Loucy (cell line): ENCODE data around the gene XRCC5.

Experiments used
- H2AFZ ChIP-seq: fragments of 200-600 bp; sonication (generic); 2 replicates; pipeline ENCODE4 v1.6.0; 2016; ENCODE audit warnings: antibody characterized with exemption, mild to moderate bottlenecking, low read length, moderate library complexity
- H3F3A ChIP-seq: fragments of 200-600 bp; 2 replicates; pipeline ENCODE4 v1.6.0; 2016; ENCODE audit warnings: antibody characterized with exemption, low read depth, mild to moderate bottlenecking
- H3K27me3 ChIP-seq: fragments of 200-600 bp; sonication (generic); 2 replicates; pipeline ENCODE4 v1.6.1; 2014; ENCODE audit warnings: low read length, mild to moderate bottlenecking; ENCODE audit not compliant: insufficient read depth, poor library complexity, severe bottlenecking
- H3K36me3 ChIP-seq: fragments of 200-600 bp; sonication (generic); 2 replicates; pipeline ENCODE4 v1.6.1; 2016; ENCODE audit warnings: low read length; ENCODE audit not compliant: insufficient read depth
- H3K4me1 ChIP-seq: fragments of 200-600 bp; sonication (generic); 2 replicates; pipeline ENCODE4 v1.5.1; 2014; ENCODE audit warnings: low read length, mild to moderate bottlenecking; ENCODE audit not compliant: insufficient read depth, poor library complexity, severe bottlenecking
- H3K4me2 ChIP-seq: fragments of 200-600 bp; sonication (generic); 2 replicates; pipeline ENCODE4 v1.6.0; 2014; ENCODE audit warnings: antibody characterized with exemption, low read length, low read depth, mild to moderate bottlenecking; ENCODE audit not compliant: poor library complexity, severe bottlenecking
- H3K4me3 ChIP-seq: fragments of 200-600 bp; sonication (generic); 2 replicates; pipeline ENCODE4 v1.5.1; 2014; ENCODE audit warnings: low read length, mild to moderate bottlenecking, mixed read lengths; ENCODE audit not compliant: poor library complexity, severe bottlenecking
- H3K79me2 ChIP-seq: fragments of 200-600 bp; sonication (generic); 2 replicates; pipeline ENCODE4 v1.6.1; 2014; ENCODE audit warnings: low read length; ENCODE audit not compliant: insufficient read depth
- H3K9ac ChIP-seq: fragments of 200-600 bp; sonication (generic); 2 replicates; pipeline ENCODE4 v1.6.0; 2014; ENCODE audit warnings: mild to moderate bottlenecking, low read depth, low read length, moderate library complexity; ENCODE audit not compliant: poor library complexity, severe bottlenecking
- H3K9me2 ChIP-seq: fragments of 200-600 bp; sonication (generic); replicated peaks from 2 replicates; pipeline ENCODE4 v1.6.1; 2016; ENCODE audit warnings: low read depth, low read length, mixed read lengths
- H3K9me3 ChIP-seq: fragments of 200-600 bp; sonication (generic); 2 replicates; pipeline ENCODE4 v1.6.1; 2014; ENCODE audit warnings: mild to moderate bottlenecking, antibody characterized with exemption, low read length, low read depth; ENCODE audit not compliant: insufficient read depth
- H4K20me1 ChIP-seq: fragments of 200-600 bp; sonication (generic); 2 replicates; pipeline ENCODE4 v1.6.0; 2014; ENCODE audit warnings: antibody characterized with exemption, low read length, mild to moderate bottlenecking; ENCODE audit not compliant: insufficient read depth, poor library complexity, severe bottlenecking
- CTCF ChIP-seq: fragments of 200-600 bp; sonication (generic); conservative IDR thresholded peaks from 2 replicates; pipeline ENCODE4 v1.5.1; 2014; ENCODE audit warnings: mild to moderate bottlenecking, antibody characterized with exemption, low read length
- EZH2phosphoT487 ChIP-seq: fragments of 200-600 bp; IDR thresholded peaks from 2 replicates; pipeline ENCODE4 v1.6.1; 2018; ENCODE audit warnings: antibody characterized with exemption, mild to moderate bottlenecking, moderate library complexity, borderline replicate concordance

The XRCC5 gene

DNA sequence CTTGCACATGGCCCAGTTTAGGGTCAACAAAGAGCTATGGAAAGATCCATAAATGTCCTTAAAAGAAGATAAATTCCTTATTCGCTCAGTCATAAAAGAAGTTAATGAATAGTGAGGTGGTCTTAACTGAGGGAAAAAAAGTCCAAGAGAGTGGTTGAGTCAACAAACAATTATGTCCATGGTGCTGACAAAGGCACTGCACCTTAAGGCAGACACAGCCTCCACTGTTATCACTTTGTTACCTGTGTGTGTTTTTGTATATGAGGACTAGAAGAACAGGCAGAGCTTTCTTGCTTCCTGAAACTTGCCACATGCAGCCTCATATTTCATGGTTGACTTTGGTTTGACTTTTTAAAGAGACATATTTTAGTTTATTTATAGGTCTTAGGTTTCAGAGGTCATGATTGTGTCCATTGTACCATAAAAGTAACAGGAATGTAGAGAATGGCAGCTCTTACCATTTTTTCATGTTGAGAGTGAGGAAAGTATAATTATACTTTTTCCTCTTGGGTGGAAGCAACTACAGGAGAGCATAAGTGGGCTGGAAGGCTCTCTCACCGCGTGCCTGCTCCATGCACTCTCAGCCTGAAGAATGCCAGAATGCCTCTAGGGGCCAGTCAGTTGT lies 93.6 kb downstream of the XRCC5 start:
- no peaks in the 10 kb centered on the region for H3K9me3 ChIP-seq
- H3K27me3 ChIP-seq: no peaks in the 10 kb centered on the region
- no peak overlapping the region for H2AFZ ChIP-seq
- no peak overlapping the region for H3K9ac ChIP-seq
- H3K79me2 ChIP-seq: peaks cover 40% of the 10 kb centered on the region
- H3K36me3 ChIP-seq: peaks cover 99% of the 10 kb centered on the region
- no peaks in the 10 kb centered on the region for H3K4me1 ChIP-seq
- no peak overlapping the region for H3K4me2 ChIP-seq
- H3F3A ChIP-seq: no peaks in the 10 kb centered on the region
- H4K20me1 ChIP-seq: no peaks in the 10 kb centered on the region
- TF ChIP-seq EZH2phosphoT487 (no peak), CTCF (no peak)
- H3K9me2 ChIP-seq: no peaks in the 10 kb centered on the region
- H3K4me3 ChIP-seq: no peak overlapping the region

DNA sequence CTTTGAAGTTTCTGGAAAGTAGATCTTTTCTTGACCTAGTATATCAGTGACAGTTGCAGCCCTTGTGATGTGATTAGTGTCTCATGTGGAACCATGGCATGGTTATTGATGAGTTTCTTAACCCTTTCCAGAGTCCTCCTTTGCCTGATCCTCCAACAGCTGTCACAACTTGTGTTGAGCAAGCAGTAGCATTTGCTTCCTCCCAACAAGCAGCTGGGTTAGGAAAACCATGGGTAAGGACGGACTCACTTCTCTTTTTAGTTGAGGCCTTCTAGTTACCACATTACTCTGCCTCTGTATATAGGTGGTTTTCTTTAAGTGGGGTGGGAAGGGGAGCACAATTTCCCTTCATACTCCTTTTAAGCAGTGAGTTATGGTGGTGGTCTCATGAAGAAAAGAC lies 96.3 kb downstream of the XRCC5 start:
- H3K36me3 ChIP-seq: peaks cover 89% of the 10 kb centered on the region

GRCh38 chr2:216206041-216206703 lies 97.0 kb downstream of the XRCC5 start:
- peaks cover 19% of the 10 kb centered on the region for H3K4me1 ChIP-seq

More for the DNA sequence above, 96.3 kb downstream of the XRCC5 start:
- no peak for TF ChIP-seq EZH2phosphoT487
- TF ChIP-seq CTCF: no peak
- no peaks in the 10 kb centered on the region for H4K20me1 ChIP-seq
- H3K9ac ChIP-seq: no peak overlapping the region
- peaks cover 32% of the 10 kb centered on the region; the same call in 1 of the 2 replicates for H3K79me2 ChIP-seq
- H3K4me3 ChIP-seq: no peak overlapping the region
- no peaks in the 10 kb centered on the region for H3K27me3 ChIP-seq
- no peaks in the 10 kb centered on the region for H3K9me2 ChIP-seq
- H3K4me2 ChIP-seq: no peak overlapping the region
- H3F3A ChIP-seq: 0 out of 2 replicates have a peak, but pooled peaks cover 2% of the 10 kb centered on the region
- H3K9me3 ChIP-seq: no peaks in the 10 kb centered on the region
- no peak overlapping the region for H2AFZ ChIP-seq
- peaks cover 13% of the 10 kb centered on the region for H3K4me1 ChIP-seq

More at GRCh38 chr2:216206041-216206703, 97.0 kb downstream of the XRCC5 start:
- Histone ChIP-seq H3K4me3 (no peak overlapping the region), H3K36me3 (peaks cover 83% of the 10 kb centered on the region), H3K79me2 (peaks cover 29% of the 10 kb centered on the region), H4K20me1 (no peaks in the 10 kb centered on the region), H3F3A (0 out of 2 replicates have a peak, but pooled peaks cover 2% of the 10 kb centered on the region), H3K9me3 (no peaks in the 10 kb centered on the region), H3K9me2 (no peaks in the 10 kb centered on the region), H3K4me2 (no peak overlapping the region), H2AFZ (no peak overlapping the region), H3K9ac (no peak overlapping the region), H3K27me3 (no peaks in the 10 kb centered on the region)
- no peak for TF ChIP-seq CTCF
- no peak for TF ChIP-seq EZH2phosphoT487
